Urothelium cell line (cell line): Measurements from ENCODE around the gene MRTFA.

Experiments
- DNase-seq: peaks from one replicate; pipeline ENCODE4 v3.0.0; 2011; ENCODE audit warnings: low spot score, mixed read lengths
- FAIRE-seq: peaks from 2 replicates; lab custom pipeline; 2011; peaks lifted over from hg19 to GRCh38; lab: Jason Lieb, UNC

MRTFA gene

GRCh38 chr22:40477683-40478337, 158.7 kb downstream of the MRTFA start:
- FAIRE-seq (no peak), DNase-seq (no peak)

DNA sequence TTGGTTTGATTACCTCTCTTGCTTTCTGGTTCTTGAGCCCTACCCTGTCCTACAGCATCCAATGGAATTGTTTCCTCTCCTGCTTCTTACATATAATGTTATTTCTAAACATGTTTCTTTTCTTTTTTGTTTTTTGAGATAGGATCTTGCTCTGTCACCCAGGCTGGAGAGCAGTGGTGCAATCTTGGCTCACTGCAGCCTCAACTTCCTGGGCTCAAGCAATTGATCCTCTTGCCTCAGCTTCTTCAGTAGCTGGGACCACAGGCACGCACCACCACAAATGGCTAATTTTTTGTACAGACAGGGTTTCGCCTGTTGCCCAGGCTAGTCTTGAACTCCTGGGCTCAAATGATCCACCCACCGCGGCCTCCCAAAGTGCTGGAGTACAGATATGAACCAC, 160.2 kb downstream of the MRTFA start:
- no peak for FAIRE-seq
- no peak for DNase-seq

DNA sequence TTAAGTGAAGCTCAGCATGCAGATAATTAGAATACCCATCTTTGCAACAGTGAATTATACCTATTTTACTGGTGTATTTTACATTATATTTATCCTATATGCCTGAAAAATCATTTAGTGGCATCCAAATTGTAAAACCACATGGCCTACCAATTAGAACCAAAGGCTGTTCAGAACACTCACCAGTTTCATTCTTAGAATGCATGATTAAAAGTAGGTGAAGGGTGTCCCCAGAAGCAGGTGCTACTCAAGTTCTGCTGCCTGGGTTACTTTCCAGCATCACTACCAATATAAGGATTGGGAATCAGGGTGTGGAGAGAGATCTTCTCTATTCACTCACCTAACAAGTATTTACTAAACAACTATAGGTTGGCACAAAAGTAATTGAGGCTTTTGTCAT, 162.8 kb downstream of the MRTFA start:
- FAIRE-seq (no peak), DNase-seq (no peak)

DNA sequence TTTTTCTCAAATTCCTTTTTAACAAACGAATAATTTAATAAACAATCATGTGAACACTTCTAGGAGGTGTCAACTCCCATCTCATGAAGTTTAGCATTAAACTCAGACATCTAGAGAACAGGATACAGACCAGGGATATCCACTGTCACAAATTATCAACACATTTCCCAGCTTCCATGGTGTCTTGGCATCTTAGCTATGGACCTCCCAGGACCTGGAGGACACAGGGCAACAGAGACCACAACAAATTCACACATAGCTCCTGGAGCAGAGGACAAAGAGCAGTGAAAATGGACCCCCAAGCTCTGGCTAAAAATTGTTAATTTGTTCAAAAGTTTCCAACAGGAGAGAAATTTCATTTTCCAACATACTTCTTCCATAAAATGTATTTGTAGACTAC, 163.9 kb downstream of the MRTFA start:
- DNase-seq = no peak
- no peak for FAIRE-seq

- FAIRE-seq (no peak), DNase-seq (no peak)
Observed at GRCh38 chr22:40472051-40472450, 164.5 kb downstream of the MRTFA start.

GRCh38 chr22:40469181-40469580, 167.3 kb downstream of the MRTFA start:
- FAIRE-seq = no peak

GRCh38 chr22:40468616-40469015, 167.9 kb downstream of the MRTFA start:
- FAIRE-seq (no peak), DNase-seq (no peak)

More at GRCh38 chr22:40469181-40469580, 167.3 kb downstream of the MRTFA start:
- no peak for DNase-seq

GRCh38 chr22:40466976-40467375, 169.5 kb downstream of the MRTFA start:
- FAIRE-seq (no peak), DNase-seq (no peak)

GRCh38 chr22:40463683-40464082, 172.8 kb downstream of the MRTFA start:
- FAIRE-seq (no peak), DNase-seq (no peak)

DNA sequence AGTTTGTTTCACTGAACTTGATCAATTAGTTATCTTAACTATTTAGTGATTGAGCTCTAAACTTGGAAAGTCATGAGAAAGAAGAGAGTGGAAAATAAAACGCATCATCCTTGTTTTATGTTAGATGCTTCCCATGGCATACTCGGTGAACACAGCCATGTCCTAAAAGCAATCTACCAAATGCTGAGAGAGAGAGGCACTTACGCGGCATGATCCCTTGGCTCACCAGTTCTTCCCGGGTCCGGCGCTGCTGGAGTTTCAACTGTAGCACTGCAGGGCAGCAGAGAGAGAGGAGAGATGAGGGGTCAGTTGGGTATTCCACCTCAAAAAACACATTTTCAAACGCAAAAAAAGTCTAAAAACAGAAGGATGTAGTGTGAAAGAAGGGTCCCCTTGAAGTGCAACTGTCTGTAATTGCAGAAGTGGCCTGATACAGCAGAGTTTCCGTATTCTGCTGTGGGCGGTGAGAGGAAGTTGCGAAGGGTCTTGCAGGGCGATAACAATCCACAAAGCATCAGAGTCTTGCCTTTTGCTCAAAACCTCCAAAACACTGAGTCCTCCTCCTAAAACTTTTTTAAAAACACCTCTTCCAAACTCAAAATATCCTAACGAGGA, 173.4 kb downstream of the MRTFA start:
- no peak for DNase-seq

DNA sequence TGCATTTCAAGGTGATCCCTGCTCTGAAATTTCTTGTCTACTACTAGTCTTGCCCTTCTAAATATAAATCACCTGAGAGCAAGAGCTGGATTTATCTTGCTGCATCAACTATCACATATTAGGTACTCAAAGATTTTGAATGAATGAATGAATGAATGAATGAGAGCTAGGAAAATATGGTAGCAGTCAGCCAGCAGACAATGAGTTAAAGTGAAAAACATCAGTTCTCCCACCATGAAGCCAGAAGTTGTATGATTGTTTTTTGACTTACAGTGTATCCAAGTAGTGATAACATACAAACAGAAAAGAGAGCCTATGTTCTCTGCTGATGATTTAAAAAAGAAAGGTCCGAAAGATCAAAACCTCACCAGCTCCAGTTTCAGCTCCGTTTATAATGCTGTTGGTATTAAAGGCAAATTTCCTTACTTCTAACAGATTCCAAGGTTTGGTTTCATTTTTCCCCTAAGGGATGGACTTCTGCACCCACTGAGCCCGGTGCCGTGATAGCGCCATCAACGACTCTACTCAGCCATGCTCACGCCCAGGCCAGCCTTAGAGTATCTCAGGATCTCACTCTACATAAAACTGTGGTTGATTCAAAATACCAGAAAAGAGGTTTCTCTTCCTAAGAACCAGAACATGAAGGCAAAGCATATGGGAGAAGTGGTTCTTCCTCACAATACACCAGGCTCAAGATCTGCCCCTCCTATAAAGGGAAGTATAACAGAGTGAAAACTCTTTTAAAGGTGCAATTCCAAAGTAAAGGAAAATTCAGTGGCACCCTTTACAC, 174.1 kb downstream of the MRTFA start:
- FAIRE-seq (no peak), DNase-seq (no peak)

More for the DNA sequence above, 173.4 kb downstream of the MRTFA start:
- no peak for FAIRE-seq

DNA sequence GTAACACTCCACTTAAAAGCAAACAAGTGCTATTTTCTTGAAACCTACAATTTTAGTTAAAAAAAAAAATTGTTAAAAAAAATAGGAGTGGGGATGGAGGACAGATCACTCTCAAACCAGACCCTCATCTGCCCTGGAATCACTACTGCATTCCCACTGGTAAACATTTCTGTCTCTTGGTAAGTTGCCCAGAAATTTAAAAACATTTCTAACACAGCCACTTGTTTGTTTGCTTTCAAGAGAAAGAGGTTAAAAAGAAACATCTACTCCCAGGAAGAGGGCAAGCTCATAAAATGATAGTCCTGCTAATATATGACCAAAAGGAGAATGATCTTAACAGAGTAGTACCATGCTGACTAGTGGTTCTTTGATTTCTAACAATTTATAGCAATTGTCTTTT, 182.8 kb downstream of the MRTFA start:
- FAIRE-seq (no peak), DNase-seq (no peak)

DNA sequence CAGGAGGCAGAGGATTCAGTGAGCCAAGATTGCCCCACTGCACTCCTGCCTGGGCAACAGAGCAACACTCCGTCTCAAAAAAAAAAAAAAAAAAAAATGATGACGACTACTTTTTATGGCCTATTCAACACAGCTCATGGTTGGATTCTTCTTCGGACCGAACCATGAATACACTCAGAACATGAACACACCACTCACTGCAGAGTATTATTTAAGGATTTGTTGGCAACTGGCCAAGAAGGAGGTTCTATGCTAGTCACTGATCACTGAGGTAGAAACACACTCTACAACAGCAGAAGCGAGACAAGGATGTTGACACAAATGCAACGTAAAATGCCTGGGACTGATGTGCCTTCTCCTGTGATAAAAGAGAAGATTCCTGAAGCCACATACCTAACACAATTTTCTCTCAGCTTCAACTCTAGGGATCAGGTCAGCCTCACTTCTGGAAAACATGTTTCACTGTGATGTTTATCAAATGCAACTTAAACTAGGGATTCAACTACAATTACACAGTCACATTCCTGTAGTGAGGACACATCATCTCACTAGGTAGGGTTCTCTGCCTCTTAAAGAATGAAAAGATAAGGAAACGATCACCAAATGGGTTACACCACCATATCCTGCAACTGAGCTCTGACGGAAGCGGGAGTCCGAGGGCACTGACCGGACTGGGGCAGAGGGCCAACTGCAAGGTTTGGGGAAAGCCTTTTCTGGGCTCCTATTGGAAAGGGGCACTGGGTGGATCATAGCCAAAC, 183.6 kb downstream of the MRTFA start:
- DNase-seq = no peak

DNA sequence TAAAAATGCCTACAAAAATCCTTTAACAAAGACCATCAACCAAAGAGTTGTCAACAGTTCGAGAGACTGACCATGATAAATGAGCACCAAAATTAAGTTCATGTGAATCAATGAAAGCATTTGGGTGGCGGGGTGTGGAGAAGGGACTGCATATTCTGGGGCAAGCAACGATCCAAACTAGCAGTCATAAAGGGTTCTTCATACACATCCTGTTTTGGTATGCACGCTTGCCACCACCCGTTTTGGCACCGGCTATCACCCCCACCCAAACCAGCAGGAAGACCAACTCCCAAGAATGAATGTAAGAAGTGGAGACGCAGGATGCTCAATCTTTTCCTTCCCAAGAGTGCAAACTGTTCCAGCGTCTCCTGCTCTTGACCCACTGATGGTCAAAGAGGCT, 185.3 kb downstream of the MRTFA start:
- no peak for DNase-seq
- FAIRE-seq = no peak

More for the DNA sequence above, 183.6 kb downstream of the MRTFA start:
- no peak for FAIRE-seq

- no peak for DNase-seq
- FAIRE-seq = no peak
Observed at GRCh38 chr22:40450616-40451015, 185.9 kb downstream of the MRTFA start.

DNA sequence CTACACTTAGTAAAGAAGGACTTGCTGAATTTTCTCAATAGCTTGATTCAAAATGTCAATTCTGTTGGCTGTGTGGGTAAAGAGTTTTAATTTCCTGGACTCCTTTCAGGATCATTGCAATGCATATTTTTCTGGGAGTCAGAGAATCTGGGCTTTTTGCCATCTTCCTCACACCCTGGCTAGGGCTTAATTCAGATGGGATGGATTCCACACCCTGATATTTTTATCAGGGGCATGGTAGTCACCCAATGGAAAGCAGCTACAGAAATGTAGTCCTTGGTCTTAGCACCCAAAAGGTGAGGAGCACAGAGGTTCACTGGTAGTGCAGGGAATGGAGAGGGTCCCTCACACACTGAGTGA, 186.9 kb downstream of the MRTFA start:
- DNase-seq = no peak
- no peak for FAIRE-seq

DNA sequence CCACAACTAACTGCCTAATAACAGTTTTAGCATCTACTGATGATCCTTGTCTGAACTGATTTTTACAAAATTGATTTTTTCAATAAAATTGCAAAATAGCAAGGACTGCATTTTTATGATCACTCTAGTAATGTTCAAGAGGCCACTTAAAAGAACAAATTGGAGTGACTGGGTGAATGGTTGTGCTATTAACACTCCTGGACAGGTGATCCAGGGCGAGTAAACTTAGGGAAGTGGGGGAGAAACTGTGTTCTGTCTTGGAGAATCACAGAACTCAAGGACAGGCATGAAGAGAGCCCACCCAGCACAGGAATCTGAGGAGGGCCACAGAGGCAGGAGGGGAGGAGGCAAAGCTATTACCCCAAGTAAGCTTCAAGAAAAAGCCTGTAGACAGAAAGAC, 190.3 kb downstream of the MRTFA start:
- FAIRE-seq = no peak
- DNase-seq = no peak

DNA sequence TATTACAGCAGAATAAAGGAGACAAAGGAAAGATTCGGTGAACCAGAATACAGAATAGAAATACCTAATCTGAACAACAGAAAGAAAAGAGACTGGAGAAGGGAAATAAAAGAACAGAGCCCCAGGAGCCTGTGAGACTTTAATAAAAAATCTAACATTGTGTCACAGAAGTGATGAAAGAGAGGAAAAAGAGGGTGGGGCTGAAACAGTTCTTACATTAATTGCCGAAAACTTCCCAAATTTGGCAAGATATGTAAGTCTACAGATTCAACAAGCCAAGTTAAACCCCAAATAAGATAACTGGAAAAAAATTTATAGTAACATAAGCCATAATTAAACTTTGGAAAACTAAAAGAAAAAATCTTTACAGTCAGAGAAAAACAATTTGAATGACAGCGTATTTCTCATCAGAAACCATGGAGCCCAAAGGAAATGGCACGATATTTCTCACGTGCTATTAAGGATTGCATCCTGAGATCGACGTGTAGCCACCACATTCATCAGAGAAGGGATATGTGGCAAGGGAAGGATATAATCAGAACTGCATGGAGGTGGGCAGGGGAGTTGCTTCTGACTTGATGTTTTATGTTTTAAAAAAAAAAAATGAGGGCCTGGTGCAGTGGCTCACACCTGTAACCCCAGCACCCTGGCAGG, 192.2 kb downstream of the MRTFA start:
- FAIRE-seq = no peak
- no peak for DNase-seq

- DNase-seq = no peak
- FAIRE-seq = no peak
Observed at GRCh38 chr22:40443732-40444131, 192.8 kb downstream of the MRTFA start.

GRCh38 chr22:40441761-40442390, 194.6 kb downstream of the MRTFA start:
- DNase-seq (no peak), FAIRE-seq (no peak)
